OCI-LY3 (cell line): ENCODE measurements around the gene TMEM129.

Source experiments
- H2AFZ ChIP-seq: fragments of 200-600, 300-600 bp; shearing (Covaris generic); 2 replicates; pipeline ENCODE4 v1.6.0; 2014; ENCODE audit warnings: antibody characterized with exemption, low read depth, low read length
- H3K27ac ChIP-seq: fragments of 200-600, 300-600 bp; sonication (generic); 2 replicates; pipeline ENCODE4 v1.5.1; 2014; ENCODE audit warnings: mild to moderate bottlenecking, low read length, moderate library complexity, mixed read lengths
- H3K27me3 ChIP-seq: fragments of 200-600, 300-600 bp; sonication (generic); 2 replicates; pipeline ENCODE4 v1.6.1; 2014; ENCODE audit warnings: low read depth, low read length, mixed read lengths
- H3K36me3 ChIP-seq: fragments of 200-600, 300-600 bp; sonication (generic); replicated peaks from 2 replicates; pipeline ENCODE3; 2014; ENCODE audit warnings: low read depth, low read length, mixed read lengths
- H3K4me1 ChIP-seq: fragments of 300-600, 200-600 bp; sonication (generic); 2 replicates; pipeline ENCODE4 v1.6.1; 2014; ENCODE audit warnings: low read length, mixed read lengths
- H3K4me2 ChIP-seq: fragments of 200-600, 300-600 bp; sonication (generic); 2 replicates; pipeline ENCODE4 v1.6.1; 2014; ENCODE audit warnings: low read length, mixed read lengths
- H3K4me3 ChIP-seq: fragments of 300-600, 200-600 bp; sonication (generic); 2 replicates; pipeline ENCODE4 v1.5.1; 2014; ENCODE audit warnings: antibody characterized with exemption, mild to moderate bottlenecking, low read length, moderate library complexity
- H3K79me2 ChIP-seq: fragments of 300-600, 200-600 bp; shearing (Covaris generic); 2 replicates; pipeline ENCODE4 v1.6.1; 2014; ENCODE audit warnings: mild to moderate bottlenecking, low read length, mixed read lengths
- H3K9ac ChIP-seq: fragments of 300-600, 200-600 bp; shearing (Covaris generic); 2 replicates; pipeline ENCODE4 v1.6.0; 2014; ENCODE audit warnings: mild to moderate bottlenecking, low read length, moderate library complexity
- H3K9me3 ChIP-seq: fragments of 200-600, 300-600 bp; shearing (Covaris generic); 2 replicates; pipeline ENCODE4 v1.6.1; 2014; ENCODE audit warnings: low read length, mixed read lengths; ENCODE audit not compliant: insufficient read depth
- H4K20me1 ChIP-seq: fragments of 200-600, 300-600 bp; sonication (generic); 2 replicates; pipeline ENCODE4 v1.6.1; 2016; ENCODE audit warnings: low read length, mixed read lengths; ENCODE audit not compliant: insufficient read depth
- EZH2phosphoT487 ChIP-seq: fragments of 200-600 bp; shearing (Covaris generic); IDR thresholded peaks from 2 replicates; pipeline ENCODE4 v1.6.1; 2018; ENCODE audit warnings: antibody characterized with exemption, mixed run types, low read depth
- TF ChIP-seq, protein P1 (sequence below): fragments of 200-600, 300-600 bp; sonication (generic); IDR thresholded peaks from 2 replicates; pipeline ENCODE4 v1.5.1; 2014; ENCODE audit warnings: antibody characterized with exemption, low read length, low read depth

Gene TMEM129

GRCh38 chr4:1753697-1754311 lies 32.7 kb upstream of the TMEM129 start:
- Histone ChIP-seq H3K4me1 (peaks cover 16% of the 10 kb centered on the region), H3K36me3 (no peaks in the 10 kb centered on the region), H3K9ac (no peak overlapping the region), H2AFZ (no peak overlapping the region; the same call in 1 of the 2 replicates), H4K20me1 (no peaks in the 10 kb centered on the region), H3K27ac (no peak overlapping the region), H3K27me3 (no peaks in the 10 kb centered on the region), H3K4me2 (no peak overlapping the region), H3K4me3 (no peak overlapping the region), H3K9me3 (no peaks in the 10 kb centered on the region), H3K79me2 (no peaks in the 10 kb centered on the region)
- TF ChIP-seq, protein P1, sequence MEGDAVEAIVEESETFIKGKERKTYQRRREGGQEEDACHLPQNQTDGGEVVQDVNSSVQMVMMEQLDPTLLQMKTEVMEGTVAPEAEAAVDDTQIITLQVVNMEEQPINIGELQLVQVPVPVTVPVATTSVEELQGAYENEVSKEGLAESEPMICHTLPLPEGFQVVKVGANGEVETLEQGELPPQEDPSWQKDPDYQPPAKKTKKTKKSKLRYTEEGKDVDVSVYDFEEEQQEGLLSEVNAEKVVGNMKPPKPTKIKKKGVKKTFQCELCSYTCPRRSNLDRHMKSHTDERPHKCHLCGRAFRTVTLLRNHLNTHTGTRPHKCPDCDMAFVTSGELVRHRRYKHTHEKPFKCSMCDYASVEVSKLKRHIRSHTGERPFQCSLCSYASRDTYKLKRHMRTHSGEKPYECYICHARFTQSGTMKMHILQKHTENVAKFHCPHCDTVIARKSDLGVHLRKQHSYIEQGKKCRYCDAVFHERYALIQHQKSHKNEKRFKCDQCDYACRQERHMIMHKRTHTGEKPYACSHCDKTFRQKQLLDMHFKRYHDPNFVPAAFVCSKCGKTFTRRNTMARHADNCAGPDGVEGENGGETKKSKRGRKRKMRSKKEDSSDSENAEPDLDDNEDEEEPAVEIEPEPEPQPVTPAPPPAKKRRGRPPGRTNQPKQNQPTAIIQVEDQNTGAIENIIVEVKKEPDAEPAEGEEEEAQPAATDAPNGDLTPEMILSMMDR, result no peak
- TF ChIP-seq EZH2phosphoT487, result no peak

GRCh38 chr4:1753294-1753696 lies 32.2 kb upstream of the TMEM129 start:
- Histone ChIP-seq H4K20me1 (no peaks in the 10 kb centered on the region), H3K27me3 (no peaks in the 10 kb centered on the region), H3K4me2 (peak overlapping the region; percentile 43; the same call in 1 of the 2 replicates), H3K4me1 (peaks cover 19% of the 10 kb centered on the region), H3K36me3 (no peaks in the 10 kb centered on the region), H3K9ac (0 out of 2 replicates have a peak overlapping the region, but pooled peaks have one; percentile 39), H3K4me3 (no peak overlapping the region), H3K79me2 (no peaks in the 10 kb centered on the region), H3K9me3 (no peaks in the 10 kb centered on the region), H2AFZ (no peak overlapping the region; the same call in 1 of the 2 replicates), H3K27ac (no peak overlapping the region)
- TF ChIP-seq EZH2phosphoT487, result no peak
- TF ChIP-seq, protein P1, result no peak

- Histone ChIP-seq H3K36me3 (no peaks in the 10 kb centered on the region), H3K9ac (peak overlapping the region; percentile 39; the same call in 1 of the 2 replicates), H3K27me3 (no peaks in the 10 kb centered on the region), H3K9me3 (no peaks in the 10 kb centered on the region), H3K4me1 (peaks cover 21% of the 10 kb centered on the region), H4K20me1 (no peaks in the 10 kb centered on the region), H3K4me3 (peak overlapping the region; percentile 19; the same call in 1 of the 2 replicates), H3K4me2 (peak overlapping the region; percentile 43), H3K79me2 (no peaks in the 10 kb centered on the region), H2AFZ (peak overlapping the region; percentile 93), H3K27ac (no peak overlapping the region)
- TF ChIP-seq EZH2phosphoT487, result no peak
- TF ChIP-seq, protein P1, result no peak
Observed at GRCh38 chr4:1752284-1753041, 31.3 kb upstream of the TMEM129 start.

DNA sequence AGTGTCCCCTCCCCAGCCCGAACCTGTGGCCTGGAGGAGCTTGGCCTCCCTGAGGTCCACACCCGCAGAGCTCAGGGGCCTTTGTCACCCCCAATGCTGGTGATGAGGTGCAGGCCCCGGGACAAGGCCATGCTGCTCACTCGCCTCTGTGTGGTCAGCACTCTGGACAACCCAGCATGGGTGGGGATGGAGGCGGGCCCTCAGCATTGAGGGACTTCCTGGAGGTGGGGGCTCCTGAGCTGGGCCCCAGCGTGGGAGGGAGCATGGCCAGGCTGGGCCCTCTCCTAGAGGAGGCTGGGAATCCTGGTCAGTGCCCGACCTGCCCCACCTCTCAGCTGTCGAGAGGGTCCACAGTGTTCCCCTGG lies 30.8 kb upstream of the TMEM129 start:
- H4K20me1 ChIP-seq, result no peaks in the 10 kb centered on the region
- no peak overlapping the region for H3K27ac ChIP-seq
- H3K4me3 ChIP-seq, result no peak overlapping the region
- no peaks in the 10 kb centered on the region for H3K27me3 ChIP-seq
- H3K9me3 ChIP-seq, result no peaks in the 10 kb centered on the region
- peaks cover 21% of the 10 kb centered on the region for H3K4me1 ChIP-seq
- no peak overlapping the region for H3K9ac ChIP-seq
- no peaks in the 10 kb centered on the region for H3K36me3 ChIP-seq
- peak overlapping the region; percentile 43 for H3K4me2 ChIP-seq
- H2AFZ ChIP-seq, result peak overlapping the region; percentile 93; the same call in 1 of the 2 replicates
- no peak for TF ChIP-seq EZH2phosphoT487
- TF ChIP-seq, protein P1, result no peak
- H3K79me2 ChIP-seq, result no peaks in the 10 kb centered on the region
